ENCODE results near the gene RAB40C.

DNA sequence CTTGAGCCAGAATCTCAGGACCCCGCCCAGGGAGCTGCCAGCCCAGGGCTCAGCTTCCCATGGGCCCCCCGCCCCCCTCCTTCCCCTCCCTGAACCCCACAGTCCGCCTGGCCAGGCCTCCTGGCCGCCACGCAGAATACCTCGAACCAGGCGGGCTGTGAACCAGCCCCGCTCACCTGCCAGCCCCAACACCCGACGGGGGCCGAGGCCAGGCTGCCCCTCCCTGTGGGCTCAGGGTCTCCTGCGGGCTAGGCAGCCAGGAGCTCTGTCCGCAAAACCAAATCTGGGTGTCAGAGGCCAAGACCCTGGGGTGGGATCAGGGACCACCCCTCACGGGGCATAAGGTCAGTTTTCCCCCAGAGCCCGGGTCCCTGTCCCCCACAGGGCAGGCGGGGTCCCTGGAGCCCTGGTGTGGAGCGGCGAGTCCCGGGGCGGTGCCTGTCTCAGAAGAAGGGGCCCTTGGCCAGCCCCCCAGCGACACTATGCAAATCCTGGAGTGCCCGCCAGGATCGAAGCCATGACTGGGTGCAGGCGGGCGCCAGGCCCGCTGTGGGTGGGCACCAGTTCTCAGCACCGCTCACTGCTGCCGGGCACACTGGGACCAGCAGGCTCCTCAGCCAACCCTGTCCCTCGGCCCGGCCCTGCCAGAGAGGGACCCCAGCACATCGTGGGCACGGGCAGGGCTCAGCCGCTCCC lies 36.1 kb upstream of the RAB40C start:
- TF ChIP-seq POLR2AphosphoS5 (IDR thresholded peaks at IDR 0.05; ENCODE audit: low read depth, low read length) = no peak
- TF ChIP-seq POLR2A (IDR thresholded peaks at IDR 0.05; ENCODE audit: low read depth, low read length) = no peak
- TF ChIP-seq TAF1 (IDR thresholded peaks at IDR 0.05; ENCODE audit: borderline replicate concordance, low read depth, low read length) = no peak
